ENCODE results near the gene LRRC2.

The LRRC2 gene

DNA sequence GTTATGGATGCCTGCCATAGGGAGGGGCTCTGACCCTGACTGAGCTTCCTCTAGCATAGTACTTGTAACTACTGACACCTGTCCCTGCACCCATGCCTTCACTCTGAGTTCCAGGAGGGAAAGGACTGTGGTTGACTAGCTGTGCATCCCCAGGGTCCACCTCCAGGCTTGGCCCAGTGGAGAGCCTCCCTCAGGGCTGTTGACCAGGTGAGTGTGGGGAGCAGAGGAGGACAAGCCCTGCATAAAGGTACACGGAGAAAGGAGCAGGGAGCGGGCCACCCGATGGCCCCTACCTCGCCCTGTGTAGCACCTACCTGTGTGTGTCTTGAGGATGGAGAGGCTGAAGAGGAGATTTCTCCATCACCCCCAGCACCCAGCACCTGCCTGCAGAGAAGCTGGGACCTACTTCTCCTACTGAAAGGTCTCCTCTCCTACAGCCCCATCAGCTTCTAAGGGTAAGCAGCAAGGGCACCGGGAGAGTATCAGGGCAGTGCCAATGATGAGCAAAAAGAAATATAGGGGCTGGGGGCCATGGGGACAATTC is 94.7 kb downstream of the LRRC2 start:
- DNase-seq, result no peak

DNA sequence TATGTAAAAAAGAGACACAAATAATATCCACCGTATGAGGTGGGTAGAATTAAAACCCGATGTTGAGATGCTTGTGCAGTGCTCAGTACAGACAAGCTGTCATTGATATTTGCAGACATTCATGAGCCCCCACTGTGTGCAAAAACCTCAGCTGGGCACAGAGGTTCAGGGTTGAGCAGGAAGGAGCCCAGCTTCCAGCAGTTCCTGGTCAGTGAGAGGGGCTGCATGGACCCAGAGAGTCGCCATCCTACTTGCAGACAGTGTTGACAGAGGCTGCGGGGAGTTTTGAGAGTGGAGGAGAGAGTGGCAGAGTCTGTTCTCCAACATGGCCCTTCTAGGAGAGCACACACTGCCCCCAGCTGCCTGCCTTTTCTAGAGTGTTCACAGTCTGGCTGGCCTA is 95.3 kb downstream of the LRRC2 start:
- no peak for DNase-seq

DNA sequence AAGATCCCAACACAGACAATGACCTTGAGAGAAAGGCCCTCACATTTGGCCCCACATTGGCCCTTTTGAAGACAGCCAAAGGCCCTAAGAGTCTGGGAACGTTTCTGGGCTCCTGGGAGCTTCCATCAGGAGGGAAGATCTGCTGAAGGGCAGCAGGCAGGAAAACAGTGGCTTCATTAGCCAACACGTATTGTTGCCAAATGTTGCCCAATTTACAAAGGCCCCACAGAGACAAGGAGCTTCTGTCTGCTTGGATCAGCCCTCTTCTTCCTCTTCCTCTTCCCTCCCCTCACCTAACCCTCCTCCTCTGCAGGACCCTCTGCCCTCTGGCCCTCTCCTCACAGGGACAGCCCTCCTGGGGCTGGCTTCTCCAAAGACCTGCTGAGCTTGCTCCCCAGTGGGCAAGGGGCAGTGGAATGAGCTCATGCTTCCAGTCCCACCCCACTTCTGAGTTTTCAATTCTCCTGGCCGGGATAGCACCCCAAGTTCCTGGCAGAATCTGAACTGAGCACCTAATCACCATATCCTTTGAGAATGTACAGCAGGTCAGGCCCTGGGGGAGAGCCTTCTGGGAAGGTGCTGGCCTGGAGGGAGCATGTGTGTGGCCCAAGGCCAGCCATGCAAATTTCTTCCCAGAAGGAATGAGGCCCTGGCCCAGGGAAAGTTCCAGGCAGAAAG is 96.3 kb downstream of the LRRC2 start:
- no peak for DNase-seq

DNA sequence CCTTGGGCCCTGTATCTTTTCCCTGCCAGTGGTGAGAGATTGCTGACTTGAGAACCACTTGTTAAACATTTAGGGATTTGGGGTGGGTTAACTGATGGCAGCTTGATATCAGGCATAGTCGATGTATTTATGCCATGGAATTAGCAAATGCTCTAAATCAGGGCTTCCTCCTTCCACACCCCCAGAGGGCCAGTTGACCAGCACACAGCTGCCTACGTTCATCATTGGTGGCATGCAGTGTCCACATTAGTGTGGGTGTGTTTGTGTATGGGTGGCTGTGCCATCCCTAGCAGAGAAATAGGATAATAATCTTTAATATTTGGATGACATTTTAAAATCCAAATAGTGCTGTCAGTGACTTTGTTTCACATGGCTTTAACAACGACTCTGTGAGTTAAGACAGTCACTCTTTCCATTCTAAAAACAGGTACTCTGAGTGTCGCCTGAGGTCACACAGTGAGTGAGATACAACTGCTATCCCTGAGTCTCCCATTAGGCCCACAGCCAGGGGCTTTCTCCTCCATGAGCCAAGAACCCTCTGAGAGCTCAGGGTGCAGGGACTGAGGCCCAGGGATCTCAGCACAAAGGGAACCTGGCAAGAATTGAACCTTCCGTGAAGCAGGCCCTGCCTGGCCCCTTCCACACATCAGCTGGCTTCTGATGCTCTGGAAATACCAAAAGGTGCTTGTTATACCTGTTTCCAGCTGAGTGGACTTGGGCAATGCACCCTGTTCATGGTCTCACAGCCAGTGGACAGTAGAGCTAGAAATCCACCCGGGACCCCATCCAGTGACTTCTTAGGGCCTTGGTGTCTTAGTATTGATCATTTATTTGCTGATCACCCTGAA is 97.1 kb downstream of the LRRC2 start:
- no peak for DNase-seq

DNA sequence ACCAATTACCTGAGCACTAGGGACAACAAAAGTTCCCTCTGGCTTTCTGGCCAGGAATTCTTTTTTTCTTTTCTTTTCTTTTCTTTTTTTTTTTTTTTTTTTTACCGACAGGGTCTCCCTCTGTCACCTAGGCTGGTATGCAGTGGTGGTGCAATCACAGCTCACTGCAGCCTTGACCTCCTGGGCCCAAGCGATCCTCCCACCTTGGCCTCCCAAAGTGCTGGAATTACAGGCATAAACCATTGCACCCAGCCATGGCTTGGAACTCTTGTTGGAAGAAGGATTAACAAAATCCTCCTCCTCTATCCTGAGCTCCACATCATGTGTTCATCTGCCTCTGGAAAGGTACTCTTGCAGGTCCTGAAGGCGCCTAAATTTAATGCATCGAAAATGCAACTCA is 98.5 kb downstream of the LRRC2 start:
- no peak for DNase-seq

DNA sequence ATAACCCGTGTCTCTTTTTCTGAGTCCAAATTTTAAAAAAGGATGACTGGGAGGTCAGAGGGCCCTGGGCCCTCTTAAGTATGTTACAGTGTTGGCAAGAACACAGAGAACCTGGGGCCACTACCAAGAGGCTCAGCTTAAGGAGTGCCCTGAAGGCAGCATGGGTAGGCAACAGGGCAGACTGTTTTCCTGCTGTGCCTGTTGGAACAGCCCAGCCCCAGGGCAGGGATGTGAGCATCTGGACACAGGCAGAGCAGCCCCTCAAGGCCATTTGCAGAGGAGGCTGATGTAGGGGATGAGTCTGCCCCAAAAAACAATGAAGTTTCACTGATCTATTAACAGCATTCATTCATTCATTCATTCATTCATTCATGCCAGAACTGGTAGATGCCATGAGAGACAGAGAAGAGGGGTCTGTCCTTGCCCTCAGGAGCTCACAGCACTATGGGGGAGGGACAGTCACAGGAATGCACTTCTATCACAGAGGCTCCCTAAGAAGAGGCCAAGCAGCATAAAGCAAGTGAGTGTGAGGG is 99.2 kb downstream of the LRRC2 start:
- DNase-seq, result no peak

DNA sequence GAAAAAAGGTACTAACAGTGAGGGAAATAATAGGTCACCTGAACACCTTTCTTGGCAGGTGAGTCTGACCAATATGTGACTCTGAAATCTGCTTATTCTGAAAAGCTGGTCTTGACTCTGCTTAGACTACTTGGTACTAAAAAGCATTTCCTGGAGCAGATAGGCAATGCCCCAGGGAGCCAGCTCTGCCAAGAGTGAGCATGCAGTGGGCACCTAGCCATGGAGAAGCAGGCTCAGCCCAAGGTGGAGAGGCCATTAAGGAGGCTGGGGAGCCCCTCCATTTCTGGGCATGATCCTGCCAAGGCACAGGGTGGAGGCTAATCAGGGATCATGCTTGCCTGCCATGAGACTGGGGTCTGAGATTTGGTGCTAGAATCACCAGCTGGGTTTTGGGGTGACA is 99.8 kb downstream of the LRRC2 start:
- DNase-seq, result no peak
